ENCODE data around the gene S100A13. TPM values are rescaled to one million over a fixed set of nuclear protein-coding genes. Genes with fewer than 3 reads are reported as not detected.

Gene S100A13
- total and polyA plus RNA-seq, 9 of the 15 experiments (the other 6 are each of a cell fraction or from before 2014, with no cell fraction given) = 41.9 to 129 (median 58.0) TPM

GRCh38 chr1:153608742-153609584 lies 18.3 kb downstream of the S100A13 start (continued):
- TF ChIP-seq FOXO4 (CRISPR knock-in tag; IDR thresholded peaks at IDR 0.05) (no peak), YY1 (IDR thresholded peaks at IDR 0.05; ENCODE audit: borderline replicate concordance in 1 of 3, control insufficient read depth in 1 of 3, extremely low read depth in 1 of 3, insufficient read depth in 3 of 3, insufficient read length in 1 of 3, insufficient replicate concordance in 2 of 3, low read depth in 1 of 3, low read length in 2 of 3) (peak in 2 of 3 experiments; percentile 22 to 27), ZBTB26 (CRISPR knock-in tag; IDR thresholded peaks at IDR 0.05) (no peak), TCF15 (CRISPR knock-in tag; IDR thresholded peaks at IDR 0.05) (no peak), ZNF347 (CRISPR knock-in tag; IDR thresholded peaks at IDR 0.05; ENCODE audit: low read depth) (no peak), ZNF696 (CRISPR knock-in tag; conservative IDR thresholded peaks at IDR 0.05) (no peak), FOXP1 (CRISPR knock-in tag; IDR thresholded peaks at IDR 0.05) (no peak), ZNF184 (CRISPR knock-in tag; IDR thresholded peaks at IDR 0.05) (no peak), AFF4 (CRISPR knock-in tag; IDR thresholded peaks at IDR 0.05) (no peak), ZNF778 (CRISPR knock-in tag; IDR thresholded peaks at IDR 0.05) (no peak), EHMT2 (IDR thresholded peaks at IDR 0.05) (no peak; the same call in 1 of the 2 replicates), ZBTB8A (IDR thresholded peaks at IDR 0.05; ENCODE audit: partially characterized antibody) (no peak), MCM5 (IDR thresholded peaks at IDR 0.05; ENCODE audit: low read depth) (no peak), NFE2L1 (tag; IDR thresholded peaks at IDR 0.05; ENCODE audit: borderline replicate concordance, low read depth) (no peak), CSDE1 (IDR thresholded peaks at IDR 0.05) (no peak), MLX (CRISPR knock-in tag; conservative IDR thresholded peaks at IDR 0.05) (no peak), TEAD4 (IDR thresholded peaks at IDR 0.05; ENCODE audit: low read length) (no peak), TEAD4 (CRISPR knock-in tag; IDR thresholded peaks at IDR 0.05; ENCODE audit: borderline replicate concordance) (no peak), CREB1 (IDR thresholded peaks at IDR 0.05) (no peak), CREB1 (CRISPR knock-in tag; IDR thresholded peaks at IDR 0.05) (no peak)

Data from K562 (cell line).